ENCODE data around the gene CD300LB. TPM values are rescaled to one million over a fixed set of nuclear protein-coding genes. Genes with fewer than 3 reads are reported as not detected.
"Not testable (repeated sequence)": the region's sequence is repeated elsewhere in the genome, so short reads cannot be mapped to it uniquely, and the experiment has no call there.

Gene CD300LB
- total RNA-seq, 2 donors from 2014 or later: 0.69 TPM; not detected in 1

DNA sequence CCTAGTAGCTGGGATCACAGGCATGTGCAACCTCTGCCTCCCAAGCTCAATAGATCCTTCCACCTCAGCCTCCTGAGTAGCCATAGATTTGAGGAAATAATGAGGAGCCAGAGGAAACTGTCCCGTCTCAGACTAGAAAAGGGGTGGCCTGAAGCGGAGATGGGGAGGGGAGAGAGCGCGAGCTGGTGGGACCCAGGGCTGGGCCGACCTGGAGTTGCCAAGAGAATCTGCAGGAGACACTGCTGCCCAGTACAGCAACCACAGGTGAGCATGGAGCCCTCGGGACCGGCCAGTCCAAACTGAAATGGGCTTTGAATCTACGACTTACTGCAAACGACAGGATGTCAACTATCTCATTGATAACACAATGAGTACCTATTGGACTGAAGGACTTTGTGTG is 40.6 kb downstream of the CD300LB start:
- H3K9ac ChIP-seq (ENCODE audit: low read depth in 2 of 2, low read length in 2 of 2): no peak overlapping the region
- no peaks in the 10 kb centered on the region for H3K9me3 ChIP-seq
- no peaks in the 10 kb centered on the region for H3K27me3 ChIP-seq
- TF ChIP-seq, protein P1, sequence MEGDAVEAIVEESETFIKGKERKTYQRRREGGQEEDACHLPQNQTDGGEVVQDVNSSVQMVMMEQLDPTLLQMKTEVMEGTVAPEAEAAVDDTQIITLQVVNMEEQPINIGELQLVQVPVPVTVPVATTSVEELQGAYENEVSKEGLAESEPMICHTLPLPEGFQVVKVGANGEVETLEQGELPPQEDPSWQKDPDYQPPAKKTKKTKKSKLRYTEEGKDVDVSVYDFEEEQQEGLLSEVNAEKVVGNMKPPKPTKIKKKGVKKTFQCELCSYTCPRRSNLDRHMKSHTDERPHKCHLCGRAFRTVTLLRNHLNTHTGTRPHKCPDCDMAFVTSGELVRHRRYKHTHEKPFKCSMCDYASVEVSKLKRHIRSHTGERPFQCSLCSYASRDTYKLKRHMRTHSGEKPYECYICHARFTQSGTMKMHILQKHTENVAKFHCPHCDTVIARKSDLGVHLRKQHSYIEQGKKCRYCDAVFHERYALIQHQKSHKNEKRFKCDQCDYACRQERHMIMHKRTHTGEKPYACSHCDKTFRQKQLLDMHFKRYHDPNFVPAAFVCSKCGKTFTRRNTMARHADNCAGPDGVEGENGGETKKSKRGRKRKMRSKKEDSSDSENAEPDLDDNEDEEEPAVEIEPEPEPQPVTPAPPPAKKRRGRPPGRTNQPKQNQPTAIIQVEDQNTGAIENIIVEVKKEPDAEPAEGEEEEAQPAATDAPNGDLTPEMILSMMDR (IDR thresholded peaks at IDR 0.05): no peak
- no peaks in the 10 kb centered on the region for H3K4me1 ChIP-seq
- H3K36me3 ChIP-seq: no peaks in the 10 kb centered on the region
- no peak for DNase-seq
- intact Hi-C loops (cut with DNase I): no loop called here
- H3K4me3 ChIP-seq: no peak overlapping the region
- no peak overlapping the region for H3K27ac ChIP-seq

DNA sequence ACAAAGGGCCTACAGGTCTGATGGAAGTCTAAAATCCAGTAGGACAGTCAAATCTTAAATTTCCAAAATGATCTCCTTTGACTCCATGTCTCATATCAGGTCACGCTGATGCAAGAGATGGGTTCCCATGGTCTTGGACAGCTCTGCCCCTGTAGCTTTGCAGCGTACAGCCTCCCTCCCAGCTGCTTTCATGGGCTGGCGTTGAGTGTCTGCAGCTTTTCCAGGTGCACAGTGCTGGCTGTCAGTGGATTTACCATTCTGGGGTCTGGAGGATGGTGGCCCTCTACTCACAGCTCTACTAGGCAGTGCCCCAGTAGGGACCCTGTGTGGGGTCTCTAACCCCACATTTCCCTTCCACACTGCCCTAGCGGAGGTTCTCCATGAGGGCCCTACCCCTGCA is 43.0 kb downstream of the CD300LB start:
- H3K36me3 ChIP-seq; H3K4me3 ChIP-seq; intact Hi-C loops (cut with DNase I); H3K27ac ChIP-seq; H3K27me3 ChIP-seq; DNase-seq; H3K9me3 ChIP-seq; H3K4me1 ChIP-seq; H3K9ac ChIP-seq (ENCODE audit: low read depth in 2 of 2, low read length in 2 of 2): not testable (repeated sequence)

DNA sequence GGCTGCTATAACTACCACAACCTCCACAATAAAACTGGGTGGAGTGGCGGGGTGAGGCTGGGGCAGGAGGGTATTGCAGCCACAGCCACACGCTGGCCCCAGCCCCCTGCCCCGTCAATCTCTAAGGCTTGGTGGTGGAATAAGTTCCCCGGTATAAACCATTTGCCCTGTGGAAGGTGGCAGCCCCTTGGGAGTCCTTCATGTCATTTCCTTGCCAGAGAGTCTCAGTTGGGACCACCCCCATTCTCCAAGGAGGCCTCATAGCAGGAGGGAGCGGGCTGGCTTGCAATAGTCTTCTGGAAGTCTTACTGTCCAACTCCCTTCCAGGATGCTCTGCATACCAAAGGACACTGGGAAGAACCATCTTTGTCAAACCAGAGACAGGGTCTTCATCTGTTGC is 45.4 kb downstream of the CD300LB start:
- Histone ChIP-seq H3K4me1 (no peaks in the 10 kb centered on the region), H3K27me3 (no peaks in the 10 kb centered on the region), H3K4me3 (no peak overlapping the region), H3K9me3 (no peaks in the 10 kb centered on the region), H3K9ac (ENCODE audit: low read depth in 2 of 2, low read length in 2 of 2) (no peak overlapping the region), H3K27ac (no peak overlapping the region), H3K36me3 (no peaks in the 10 kb centered on the region)
- intact Hi-C loops (cut with DNase I): no loop called here
- DNase-seq: no peak
- TF ChIP-seq, protein P1 (IDR thresholded peaks at IDR 0.05): no peak

GRCh38 chr17:74485022-74485743 is 46.1 kb downstream of the CD300LB start:
- Histone ChIP-seq H3K4me3 (no peak overlapping the region), H3K9me3 (no peaks in the 10 kb centered on the region), H3K27me3 (no peaks in the 10 kb centered on the region), H3K9ac (ENCODE audit: low read depth in 2 of 2, low read length in 2 of 2) (no peak overlapping the region), H3K27ac (no peak overlapping the region), H3K4me1 (no peaks in the 10 kb centered on the region), H3K36me3 (no peaks in the 10 kb centered on the region)
- no peak for DNase-seq
- TF ChIP-seq, protein P1 (IDR thresholded peaks at IDR 0.05): no peak
- intact Hi-C loops (cut with DNase I): no loop called here

DNA sequence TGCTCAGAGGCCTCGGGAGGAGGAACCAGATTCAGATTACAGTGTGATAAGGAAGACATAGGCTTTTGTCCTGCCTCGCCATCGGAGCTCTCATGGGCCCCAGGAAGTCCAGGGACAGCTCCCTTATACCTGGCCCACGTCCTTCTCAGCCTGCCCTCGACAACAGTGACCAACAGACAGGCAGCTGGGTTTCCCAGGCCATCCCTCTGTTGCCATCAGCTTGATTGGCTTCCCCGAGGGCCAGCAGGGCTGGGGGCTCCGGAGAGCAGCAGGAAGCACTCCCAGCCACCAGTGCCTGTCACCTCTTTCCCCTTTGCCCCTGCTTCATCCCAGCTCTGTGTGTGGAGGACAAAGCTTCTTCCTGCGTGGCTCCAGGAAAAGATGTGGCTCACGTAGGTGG is 47.2 kb downstream of the CD300LB start:
- H3K36me3 ChIP-seq: no peaks in the 10 kb centered on the region
- no peak overlapping the region for H3K27ac ChIP-seq
- no peak for DNase-seq
- H3K27me3 ChIP-seq: no peaks in the 10 kb centered on the region
- no peak overlapping the region for H3K4me3 ChIP-seq
- H3K9me3 ChIP-seq: no peaks in the 10 kb centered on the region
- no peaks in the 10 kb centered on the region for H3K4me1 ChIP-seq
- intact Hi-C loops (cut with DNase I): no loop called here
- H3K9ac ChIP-seq (ENCODE audit: low read depth in 2 of 2, low read length in 2 of 2): no peak overlapping the region
- TF ChIP-seq, protein P1 (IDR thresholded peaks at IDR 0.05): no peak

DNA sequence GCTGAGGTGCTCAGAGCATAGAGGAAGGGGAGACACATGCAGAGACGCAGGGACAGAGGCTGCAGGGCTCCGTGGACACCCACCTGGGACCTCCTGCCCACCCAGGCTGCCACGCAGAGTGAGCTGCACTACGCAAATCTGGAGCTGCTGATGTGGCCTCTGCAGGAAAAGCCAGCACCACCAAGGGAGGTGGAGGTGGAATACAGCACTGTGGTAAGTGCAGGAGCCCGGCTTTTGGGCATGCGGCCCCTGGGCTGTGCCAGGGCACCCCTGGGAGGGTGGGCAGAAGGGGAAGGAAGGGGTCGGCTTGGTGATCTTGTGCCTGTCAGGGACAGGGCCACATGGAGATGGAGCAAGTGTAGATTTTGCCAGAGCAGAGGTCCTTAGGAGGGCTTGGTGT is 49.7 kb downstream of the CD300LB start:
- no peaks in the 10 kb centered on the region for H3K36me3 ChIP-seq
- no peaks in the 10 kb centered on the region for H3K27me3 ChIP-seq
- DNase-seq: no peak
- TF ChIP-seq, protein P1 (IDR thresholded peaks at IDR 0.05): no peak
- intact Hi-C loops (cut with DNase I): no loop called here
- no peak overlapping the region for H3K27ac ChIP-seq
- H3K4me1 ChIP-seq: no peaks in the 10 kb centered on the region
- H3K9ac ChIP-seq (ENCODE audit: low read depth in 2 of 2, low read length in 2 of 2): no peak overlapping the region
- H3K4me3 ChIP-seq: no peak overlapping the region
- H3K9me3 ChIP-seq: no peaks in the 10 kb centered on the region

Measured in colonic mucosa (tissue), 4 donors.